IMR-90 (cell line): Measurements from ENCODE around the gene PLBD2. TPM values are rescaled to one million over a fixed set of nuclear protein-coding genes. Genes with fewer than 3 reads are reported as not detected.
A peak's percentile ranks its signal among the peaks of the same experiment; 100 is the strongest.

Experiments
- ATAC-seq: fragments of 200-7000 bp; cut with Tn5 transposase; 2 replicates; pipeline ENCODE4 v1.9.1; 2020; ENCODE audit warnings: low read depth, mild to moderate bottlenecking, moderate library complexity
- BruUV-seq: library from RNA; stranded (reverse); fragments of 400-500 nt; replicated peaks from 2 replicates; lab custom pipeline; 2021; lab: Mats Ljungman, UMichigan
- CTCF ChIA-PET: fragments of 300-600 bp; formaldehyde crosslinking; extraction: SDS; loops from one replicate; lab custom pipeline; 2021; ENCODE audit warnings: antibody characterized with exemption; lab: Yijun Ruan, JAX
- POLR2A ChIA-PET: fragments of 300-600 bp; sonication (Branson Sonifier 250); formaldehyde crosslinking; loops from one replicate; lab custom pipeline; 2022; ENCODE audit warnings: antibody characterized with exemption; ENCODE audit not compliant: unreplicated experiment; lab: Charles Lee
- DNase-seq: peaks from one replicate; pipeline ENCODE4 v3.0.0; 2013
- H2AFZ ChIP-seq: replicated peaks from 2 replicates; pipeline ENCODE3; 2013; ENCODE audit warnings: low read length, mild to moderate bottlenecking; ENCODE audit not compliant: poor library complexity
- H2AK5ac ChIP-seq: 2 replicates; pipeline ENCODE4 v1.6.1; 2013; ENCODE audit warnings: low read depth, low read length, inconsistent platforms
- H2AK9ac ChIP-seq: replicated peaks from 2 replicates; pipeline ENCODE3; 2013; ENCODE audit warnings: mild to moderate bottlenecking, low read depth, low read length, moderate library complexity; ENCODE audit not compliant: poor library complexity
- H2BK120ac ChIP-seq: 2 replicates; pipeline ENCODE4 v1.6.1; 2013; ENCODE audit warnings: low read depth, low read length, inconsistent platforms
- H2BK15ac ChIP-seq: 3 replicates; pipeline ENCODE4 v1.6.1; 2013; ENCODE audit warnings: low read depth, low read length, inconsistent platforms
- H2BK20ac ChIP-seq: 2 replicates; pipeline ENCODE4 v1.6.1; 2013; ENCODE audit warnings: low read depth, mild to moderate bottlenecking, inconsistent platforms, low read length, moderate library complexity
- H2BK5ac ChIP-seq: 2 replicates; pipeline ENCODE4 v1.6.1; 2013; ENCODE audit warnings: mild to moderate bottlenecking, low read depth, low read length, inconsistent platforms; ENCODE audit not compliant: poor library complexity, severe bottlenecking
- H3K14ac ChIP-seq: replicated peaks from 2 replicates; pipeline ENCODE4 v1.6.1; 2013; ENCODE audit warnings: low read depth, low read length, inconsistent platforms
- H3K18ac ChIP-seq: 2 replicates; pipeline ENCODE4 v1.6.1; 2013; ENCODE audit warnings: low read depth, low read length, control low read depth
- H3K23ac ChIP-seq: 2 replicates; pipeline ENCODE4 v1.6.1; 2013; ENCODE audit warnings: low read depth, low read length, inconsistent platforms
- H3K27ac ChIP-seq: 2 replicates; pipeline ENCODE4 v1.5.1; 2013; ENCODE audit warnings: mild to moderate bottlenecking, control low read depth, low read length; ENCODE audit not compliant: insufficient read depth
- H3K27me3 ChIP-seq: 2 replicates; pipeline ENCODE4 v1.6.1; 2013; ENCODE audit warnings: low read length; ENCODE audit not compliant: control insufficient read depth, insufficient read depth
- H3K36me3 ChIP-seq: 2 replicates; pipeline ENCODE4 v1.6.1; 2013; ENCODE audit warnings: low read length, mixed read lengths; ENCODE audit not compliant: control insufficient read depth, insufficient read depth
- H3K4ac ChIP-seq: 2 replicates; pipeline ENCODE4 v1.6.1; 2013; ENCODE audit warnings: low read depth, low read length, inconsistent platforms
- H3K4me1 ChIP-seq: 2 replicates; pipeline ENCODE4 v1.6.1; 2013; ENCODE audit warnings: low read length, mixed read lengths; ENCODE audit not compliant: control insufficient read depth, insufficient read depth
- H3K4me2 ChIP-seq: 2 replicates; pipeline ENCODE4 v1.6.1; 2013; ENCODE audit warnings: low read depth, mild to moderate bottlenecking, control low read depth, low read length, moderate library complexity
- H3K4me3 ChIP-seq: 2 replicates; pipeline ENCODE4 v1.5.1; 2013; ENCODE audit warnings: low read depth, mild to moderate bottlenecking, control low read depth, low read length, moderate library complexity; ENCODE audit not compliant: insufficient read depth
- H3K56ac ChIP-seq: 2 replicates; pipeline ENCODE4 v1.6.1; 2013; ENCODE audit warnings: low read length, inconsistent platforms; ENCODE audit not compliant: insufficient read depth; ENCODE audit errors: extremely low read depth
- H3K79me1 ChIP-seq, 2 experiments: 2 replicates each; pipeline ENCODE4 v1.6.1; 2013; ENCODE audit warnings: low read length in 2 of 2, inconsistent platforms in 1 of 2, low read depth in 1 of 2
- H3K9ac ChIP-seq: 2 replicates; pipeline ENCODE4 v1.6.1; 2013; ENCODE audit warnings: low read depth, low read length, control low read depth
- H3K9me1 ChIP-seq: 2 replicates; pipeline ENCODE4 v1.6.1; 2013; ENCODE audit warnings: low read length, inconsistent platforms; ENCODE audit not compliant: insufficient read depth
- H3K9me3 ChIP-seq: 2 replicates; pipeline ENCODE4 v1.6.1; 2013; ENCODE audit warnings: low read length; ENCODE audit not compliant: control insufficient read depth, insufficient read depth
- H4K20me1 ChIP-seq: 2 replicates; pipeline ENCODE4 v1.6.1; 2013; ENCODE audit warnings: low read length, inconsistent platforms; ENCODE audit not compliant: insufficient read depth
- H4K5ac ChIP-seq: 2 replicates; pipeline ENCODE4 v1.6.1; 2013; ENCODE audit warnings: mild to moderate bottlenecking, low read depth, low read length, control low read depth
- H4K8ac ChIP-seq, 2 experiments: 2 replicates each; pipeline ENCODE4 v1.6.1; 2013; ENCODE audit warnings: low read depth in 2 of 2, low read length in 2 of 2, control low read depth in 1 of 2, inconsistent platforms in 1 of 2
- H4K91ac ChIP-seq: 2 replicates; pipeline ENCODE4 v1.6.1; 2013; ENCODE audit warnings: low read depth, low read length, inconsistent platforms; ENCODE audit not compliant: insufficient read depth
- BHLHE40 ChIP-seq: fragments of 150-350 bp; IDR thresholded peaks from 2 replicates; pipeline ENCODE4 v1.6.1; 2016; ENCODE audit warnings: mild to moderate bottlenecking, low read depth, low read length
- CHD1 ChIP-seq: IDR thresholded peaks from 2 replicates; pipeline ENCODE4 v1.6.1; 2012; ENCODE audit warnings: low read depth, low read length, improper control_type of control experiment
- CTCF ChIP-seq: conservative IDR thresholded peaks from 2 replicates; pipeline ENCODE4 v1.5.1; 2012; ENCODE audit warnings: mild to moderate bottlenecking, low read depth, low read length, improper control_type of control experiment
- ELK1 ChIP-seq: fragments of 150-350 bp; IDR thresholded peaks from 2 replicates; pipeline ENCODE4 v1.6.1; 2016; ENCODE audit warnings: low read depth, mild to moderate bottlenecking, low read length, moderate library complexity, borderline replicate concordance
- FOS ChIP-seq: fragments of 150-350 bp; IDR thresholded peaks from 2 replicates; pipeline ENCODE4 v1.6.1; 2016; ENCODE audit warnings: low read depth, low read length
- MAFK ChIP-seq: IDR thresholded peaks from 2 replicates; pipeline ENCODE4 v1.6.1; 2012; ENCODE audit warnings: low read depth, low read length, improper control_type of control experiment
- MXI1 ChIP-seq: IDR thresholded peaks from 2 replicates; pipeline ENCODE4 v1.6.1; 2012; ENCODE audit warnings: low read depth, mild to moderate bottlenecking, low read length, moderate library complexity, borderline replicate concordance
- NFE2L2 ChIP-seq: fragments of 150-350 bp; IDR thresholded peaks from 2 replicates; pipeline ENCODE4 v1.6.1; 2016; ENCODE audit warnings: low read depth, mild to moderate bottlenecking, low read length
- POLR2A ChIP-seq: IDR thresholded peaks from 2 replicates; pipeline ENCODE4 v1.6.1; 2012; ENCODE audit warnings: mild to moderate bottlenecking, low read depth, low read length
- RCOR1 ChIP-seq: IDR thresholded peaks from 2 replicates; pipeline ENCODE4 v1.6.1; 2012; ENCODE audit warnings: mild to moderate bottlenecking, low read length, improper control_type of control experiment; ENCODE audit not compliant: insufficient replicate concordance
- SMC3 ChIP-seq: fragments of 150-350 bp; IDR thresholded peaks from 2 replicates; pipeline ENCODE4 v1.6.1; 2016; ENCODE audit warnings: low read depth, mild to moderate bottlenecking, antibody characterized with exemption, low read length, moderate library complexity
- USF2 ChIP-seq: fragments of 150-350 bp; IDR thresholded peaks from 2 replicates; pipeline ENCODE4 v1.6.1; 2017; ENCODE audit warnings: mild to moderate bottlenecking, antibody characterized with exemption, low read length, low read depth
- WGBS, 2 experiments: methylation state at CpG; one replicate each; pipeline versions ENCODE4 v1.1.5 to v1.1.7; 2013; ENCODE audit warnings: missing lambda C conversion rate in 2 of 2; ENCODE audit not compliant: insufficient read length in 1 of 2; ENCODE audit errors: extremely low coverage in 2 of 2; 5-methylcytosine and 5-hydroxymethylcytosine counted together
- dilution Hi-C: fragments of 300-500 bp; cut with HindIII; formaldehyde crosslinking; loops from one replicate; pipeline ENCODE4 v1.14.3; 2018; ENCODE audit warnings: low sequenced_read_pairs; ENCODE audit not compliant: unreplicated experiment
- in situ Hi-C: fragments of 300-500 bp; cut with MboI; formaldehyde crosslinking; loops from 3 replicates; pipeline ENCODE4 v1.14.3; 2019; ENCODE audit warnings: low sequenced_read_pairs, inconsistent platforms, mixed read lengths
- intact Hi-C: fragments of 100-400 bp; cut with micrococcal nuclease; formaldehyde crosslinking; loops from 2 replicates; pipeline ENCODE4 v1.10.0; 2022
- polyA plus RNA-seq, 3 experiments: library from polyadenylated mRNA; depleted of rRNA; stranded (reverse); fragments of >200 nt; gene quantifications; 2 replicates each; pipeline ENCODE4 v1.2.3, GENCODE V29; 2012; ENCODE audit warnings: low replicate concordance in 1 of 3
- total RNA-seq: library from RNA; depleted of rRNA; stranded (reverse); fragments of >200 nt; gene quantifications from 2 replicates; pipeline ENCODE4 v1.2.3, GENCODE V29; 2012

Gene PLBD2
- total and polyA plus RNA-seq, 2 of the 4 experiments (the other 2 are of a cell fraction), result 7.3 to 44.5 TPM

- Histone ChIP-seq H2AK5ac (no peak overlapping the region), H2BK15ac (no peak overlapping the region), H3K9ac (no peak overlapping the region), H2BK20ac (no peak overlapping the region), H4K8ac (no peak overlapping the region), H3K9me3 (no peaks in the 10 kb centered on the region; the same call in 1 of the 2 replicates), H2BK120ac (no peak overlapping the region), H3K79me1 (no peaks in the 10 kb centered on the region), H3K4ac (no peak overlapping the region), H2BK5ac (no peak overlapping the region), H2AK9ac (peak overlapping the region; percentile 16), H3K4me2 (no peak overlapping the region), H3K14ac (no peak overlapping the region), H4K91ac (no peak overlapping the region), H3K56ac (no peak overlapping the region), H3K18ac (no peak overlapping the region), H3K4me1 (no peaks in the 10 kb centered on the region), H4K5ac (no peak overlapping the region), H3K4me3 (no peak overlapping the region), H3K27ac (no peak overlapping the region), H2AFZ (peak overlapping the region; percentile 34), H3K36me3 (peaks cover 6% of the 10 kb centered on the region; the same call in 1 of the 2 replicates), H3K9me1 (no peaks in the 10 kb centered on the region; the same call in 1 of the 2 replicates), H3K27me3 (peaks cover 2% of the 10 kb centered on the region; the same call in 1 of the 2 replicates), H3K23ac (no peak overlapping the region), H4K20me1 (no peaks in the 10 kb centered on the region)
- in situ Hi-C loops, result no loop called here
- intact Hi-C loops, result no loop called here
- ATAC-seq (peak; percentile 37; the same call in 1 of the 2 replicates), DNase-seq (no peak)
- ChIA-PET POLR2A (no interaction called here), CTCF (interaction anchor here (0.6 kb wide), 1 partner anchor 439 kb away, joined by 5 read pairs; no protein-coding TSS in a partner anchor)
- no TSS peak for BruUV-seq
- dilution Hi-C loops, result no loop called here
- 57% methylated on average over 9 of the region's 17 CpGs; no CpG with 5 or more reads in 1 of the 2 experiments for WGBS, 2 experiments
- TF ChIP-seq NFE2L2 (no peak), MXI1 (no peak), FOS (no peak), BHLHE40 (no peak), USF2 (no peak), POLR2A (no peak), SMC3 (no peak), CHD1 (no peak), RCOR1 (no peak), ELK1 (no peak), CTCF (no peak), MAFK (no peak)
These were observed 34.7 kb downstream of the PLBD2 start for GRCh38 chr12:113392988-113393579.
